D721Med (cell line): ENCODE measurements around the gene PROK2.

Experiments used
- DNase-seq: peaks from one replicate; pipeline ENCODE4 v3.0.0; 2011; ENCODE audit warnings: low spot score; ENCODE audit not compliant: insufficient read length
- FAIRE-seq: peaks from 2 replicates; lab custom pipeline; 2011; peaks lifted over from hg19 to GRCh38; lab: Jason Lieb, UNC
- TF ChIP-seq, protein P1 (sequence below): IDR thresholded peaks from 2 replicates; pipeline ENCODE4 v1.5.1; 2012; ENCODE audit warnings: mild to moderate bottlenecking, control low read depth; ENCODE audit not compliant: insufficient read depth; ENCODE audit errors: missing control alignments

Gene PROK2

DNA sequence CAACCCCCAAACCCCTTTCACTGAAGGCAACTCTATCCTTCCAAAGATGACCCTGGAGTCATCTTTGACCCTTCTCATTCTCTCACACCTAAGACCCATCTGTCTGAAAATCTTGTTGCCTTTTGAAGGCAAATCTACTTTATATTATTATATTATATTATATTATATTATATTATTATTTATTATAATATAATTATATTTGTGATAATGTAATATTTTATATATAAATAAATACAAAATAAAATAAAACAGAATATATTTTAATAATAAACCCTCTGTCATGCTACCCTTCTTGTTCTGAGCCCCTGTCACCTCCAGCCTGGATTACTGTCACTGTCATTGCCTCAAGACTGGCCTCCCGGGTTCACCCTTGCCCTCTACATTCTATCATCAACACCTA lies 5.0 kb upstream of the PROK2 start:
- DNase-seq (no peak), FAIRE-seq (no peak)
- TF ChIP-seq, protein P1, sequence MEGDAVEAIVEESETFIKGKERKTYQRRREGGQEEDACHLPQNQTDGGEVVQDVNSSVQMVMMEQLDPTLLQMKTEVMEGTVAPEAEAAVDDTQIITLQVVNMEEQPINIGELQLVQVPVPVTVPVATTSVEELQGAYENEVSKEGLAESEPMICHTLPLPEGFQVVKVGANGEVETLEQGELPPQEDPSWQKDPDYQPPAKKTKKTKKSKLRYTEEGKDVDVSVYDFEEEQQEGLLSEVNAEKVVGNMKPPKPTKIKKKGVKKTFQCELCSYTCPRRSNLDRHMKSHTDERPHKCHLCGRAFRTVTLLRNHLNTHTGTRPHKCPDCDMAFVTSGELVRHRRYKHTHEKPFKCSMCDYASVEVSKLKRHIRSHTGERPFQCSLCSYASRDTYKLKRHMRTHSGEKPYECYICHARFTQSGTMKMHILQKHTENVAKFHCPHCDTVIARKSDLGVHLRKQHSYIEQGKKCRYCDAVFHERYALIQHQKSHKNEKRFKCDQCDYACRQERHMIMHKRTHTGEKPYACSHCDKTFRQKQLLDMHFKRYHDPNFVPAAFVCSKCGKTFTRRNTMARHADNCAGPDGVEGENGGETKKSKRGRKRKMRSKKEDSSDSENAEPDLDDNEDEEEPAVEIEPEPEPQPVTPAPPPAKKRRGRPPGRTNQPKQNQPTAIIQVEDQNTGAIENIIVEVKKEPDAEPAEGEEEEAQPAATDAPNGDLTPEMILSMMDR, result no peak

DNA sequence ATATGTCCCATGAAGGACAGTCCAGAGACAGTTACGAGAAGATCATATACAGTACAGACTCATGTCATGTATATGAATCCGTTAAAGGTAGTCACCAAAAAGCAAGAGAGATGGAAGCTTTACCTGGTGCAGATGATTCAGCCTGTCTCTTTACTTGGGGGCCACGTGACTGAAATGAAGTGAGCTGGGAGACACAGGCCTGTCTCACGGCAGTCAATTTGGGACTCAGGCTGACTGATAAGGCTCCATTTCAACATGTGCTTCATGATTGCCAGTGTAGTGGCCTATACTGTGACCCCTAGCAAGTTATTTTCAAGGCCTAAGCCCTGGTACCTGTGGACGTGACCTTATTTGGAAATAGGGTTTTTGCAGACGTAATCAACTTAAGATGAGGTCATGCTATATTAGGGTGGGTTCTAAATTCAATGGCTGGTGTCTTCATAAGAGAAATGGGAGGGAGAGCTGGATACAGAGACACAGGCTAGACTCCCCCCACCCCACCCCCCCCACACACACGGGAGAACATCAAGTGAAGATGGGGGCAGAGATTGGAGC lies 3.0 kb upstream of the PROK2 start:
- DNase-seq (no peak), FAIRE-seq (no peak)
- TF ChIP-seq, protein P1, result no peak

DNA sequence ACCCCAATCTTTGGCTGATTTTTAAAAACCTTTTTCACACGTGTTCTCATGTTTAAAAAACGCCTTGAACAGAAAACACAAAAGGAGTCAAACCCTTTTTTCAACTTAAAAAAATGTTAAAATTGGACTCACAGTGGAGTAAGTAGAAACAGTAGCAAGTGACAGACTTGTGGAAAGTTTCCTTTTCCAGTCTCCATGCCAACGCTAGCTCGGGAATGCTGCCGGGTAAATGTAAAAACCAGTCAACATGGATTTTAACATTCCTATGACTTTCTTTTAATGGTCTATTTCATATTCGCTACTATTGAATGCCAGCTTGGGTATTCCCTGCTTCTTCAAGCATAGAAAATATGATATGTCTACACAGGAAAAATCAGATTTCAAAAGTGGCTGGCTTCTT lies 1.6 kb upstream of the PROK2 start:
- DNase-seq (no peak), FAIRE-seq (no peak)
- TF ChIP-seq, protein P1, result no peak

DNA sequence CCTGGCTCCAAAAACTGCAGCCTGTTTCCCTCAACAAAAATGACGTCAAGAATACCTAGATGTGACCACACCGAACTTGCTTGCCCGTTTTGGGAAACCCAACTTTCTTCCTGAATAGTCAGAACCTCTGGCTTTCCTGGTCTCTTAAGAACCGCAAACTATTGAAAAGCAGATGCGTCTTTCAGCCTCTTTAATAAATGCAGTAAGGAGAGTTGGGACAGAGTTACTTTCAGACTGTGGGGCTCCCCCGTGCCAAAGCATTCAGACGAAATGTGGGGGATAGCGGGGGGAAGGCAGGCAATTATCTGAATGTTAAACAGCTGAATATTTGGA lies 1.2 kb upstream of the PROK2 start:
- TF ChIP-seq, protein P1, result no peak
- FAIRE-seq, result no peak
- no peak for DNase-seq

DNA sequence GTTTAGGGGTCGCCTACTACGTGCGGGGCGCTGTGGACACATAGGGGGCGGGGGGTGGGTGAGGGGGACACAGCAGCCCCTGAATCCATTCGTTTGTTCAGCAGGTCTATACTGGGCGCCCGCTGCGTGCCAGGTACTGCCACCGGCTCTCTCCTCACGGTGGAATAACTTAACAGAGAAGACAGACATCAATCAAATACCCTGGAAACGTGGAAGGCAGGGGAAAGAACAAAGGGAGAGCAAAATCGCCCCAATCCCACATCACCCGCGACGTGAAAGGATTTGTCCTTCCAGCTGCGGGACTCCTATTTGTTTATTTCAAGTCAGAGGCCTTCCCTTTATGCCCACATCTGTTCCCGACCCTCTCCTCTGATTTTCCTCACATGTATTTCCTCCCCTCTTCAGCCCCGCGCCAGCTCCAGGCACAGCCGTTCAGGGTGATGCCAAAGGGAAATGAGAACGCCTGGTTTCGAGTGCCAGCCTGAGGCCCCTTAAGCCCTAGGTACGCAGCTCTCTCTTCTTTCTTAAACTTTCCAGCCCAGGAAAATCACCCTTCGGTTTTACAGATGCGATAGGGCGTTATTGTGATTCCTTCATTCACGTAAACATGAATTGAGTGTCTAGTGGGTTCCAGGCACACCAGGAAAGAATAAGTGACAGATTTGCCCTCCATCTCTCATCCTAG lies 726 bp upstream of the PROK2 start:
- DNase-seq (no peak), FAIRE-seq (no peak)
- TF ChIP-seq, protein P1, result no peak

DNA sequence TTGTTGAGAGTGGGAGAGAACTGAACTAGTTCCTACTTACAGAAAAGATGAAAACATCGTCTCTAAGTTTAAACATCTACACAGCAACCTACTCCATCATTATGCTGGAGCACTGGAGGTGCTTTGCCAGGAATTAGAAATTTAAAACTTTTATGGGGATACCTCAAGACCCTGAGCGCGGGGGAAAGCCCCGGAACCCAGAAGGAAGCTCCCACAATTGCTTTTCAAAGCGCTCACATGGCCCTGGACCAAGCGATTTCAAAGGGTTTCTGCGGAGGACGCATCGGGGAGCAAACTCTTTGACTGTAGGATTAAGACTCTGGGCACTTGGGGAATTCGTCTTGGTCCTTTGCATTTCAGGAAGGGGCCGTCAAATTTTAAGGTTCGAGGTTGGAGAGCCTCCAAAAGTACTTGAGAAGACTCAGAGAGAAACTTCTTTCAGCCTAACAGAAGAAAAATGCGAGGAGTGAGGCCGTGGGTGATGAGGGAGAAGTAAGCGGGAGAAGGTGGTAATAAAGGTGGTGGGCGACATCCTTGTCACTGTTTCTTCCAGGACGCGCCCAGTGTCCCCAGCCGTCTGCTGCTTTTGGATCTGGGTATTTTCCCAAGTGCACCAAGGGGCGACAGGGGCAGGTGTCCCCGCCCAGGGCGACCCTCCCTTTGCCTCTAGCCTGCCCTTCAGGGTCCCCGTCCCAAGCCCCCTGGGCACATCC lies 591 bp downstream of the PROK2 start:
- DNase-seq (no peak), FAIRE-seq (no peak)
- TF ChIP-seq, protein P1, result no peak

DNA sequence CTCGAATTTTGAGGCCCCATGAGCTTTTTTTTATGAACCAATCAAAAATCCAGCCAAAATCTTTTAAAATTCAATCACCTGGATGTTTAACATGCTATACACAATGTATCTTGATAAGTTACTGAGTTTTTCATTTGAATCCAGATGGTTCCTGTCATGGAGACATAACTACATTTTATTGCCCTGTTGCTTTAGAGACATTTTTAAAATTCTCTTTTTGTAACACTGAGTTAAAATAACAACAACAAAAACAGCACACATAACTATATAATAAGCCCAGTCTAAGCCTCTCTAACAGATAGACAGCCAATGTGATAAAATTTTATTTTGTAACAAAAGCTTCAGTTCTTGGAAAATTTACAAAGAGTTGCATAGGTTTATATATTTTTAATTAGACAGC lies 1.8 kb downstream of the PROK2 start:
- DNase-seq (no peak), FAIRE-seq (no peak)
- TF ChIP-seq, protein P1, result no peak
